HepG2 (cell line): ENCODE measurements around the gene FOCAD. TPM values are rescaled to one million over a fixed set of nuclear protein-coding genes. Genes with fewer than 3 reads are reported as not detected.

ENCODE experiments used
- ATAC-seq: fragments of 200-7000 bp; cut with Tn5 transposase; 3 replicates; pipeline ENCODE4 v1.9.1; 2020; ENCODE audit warnings: mild to moderate bottlenecking, moderate library complexity
- BruUV-seq: library from RNA; stranded (reverse); fragments of 400-500 nt; replicated peaks from 2 replicates; lab custom pipeline; 2021; lab: Mats Ljungman, UMichigan
- CTCF ChIA-PET: fragments of 300-600 bp; formaldehyde crosslinking; extraction: SDS; loops from one replicate; lab custom pipeline; 2021; ENCODE audit warnings: low total read pairs, inconsistent platforms, low intra/inter-chr PET ratio; lab: Yijun Ruan, JAX
- POLR2A ChIA-PET: fragments of 350-600 bp; sonication (Branson Sonifier 250); formaldehyde crosslinking; loops from one replicate; lab custom pipeline; 2020; ENCODE audit warnings: antibody characterized with exemption, inconsistent platforms; lab: Yijun Ruan, JAX
- DNase-seq: peaks from one replicate; pipeline ENCODE4 v3.0.0-alpha.2; 2015; ENCODE audit warnings: low spot score
- FAIRE-seq: peaks from 3 replicates; lab custom pipeline; 2011; peaks lifted over from hg19 to GRCh38; lab: Jason Lieb, UNC
- H2AFZ ChIP-seq: one replicate; pipeline ENCODE4 v1.6.1; 2011; ENCODE audit warnings: low read length, inconsistent platforms
- H3K27ac ChIP-seq: fragments of 300-600 bp; 3 replicates; pipeline ENCODE4 v1.8.0; 2011; ENCODE audit warnings: mixed run types, mild to moderate bottlenecking, mixed read lengths, low read length, inconsistent platforms; ENCODE audit not compliant: insufficient read depth; ENCODE audit errors: extremely low read length
- H3K27me3 ChIP-seq, 2 experiments: fragments of 200-600 bp in 1 of 2; 2 replicates in 1 of 2; 3 replicates in 1 of 2; pipeline versions ENCODE4 v1.6.0 to v1.8.0; 2011; ENCODE audit warnings: low read length in 2 of 2, mild to moderate bottlenecking in 2 of 2, moderate library complexity in 2 of 2, inconsistent platforms in 1 of 2; ENCODE audit not compliant: insufficient read depth in 2 of 2, control insufficient read depth in 1 of 2
- H3K36me3 ChIP-seq, 2 experiments: fragments of 200-600 bp in 1 of 2; replicated peaks in 1 of 2; 2 replicates in 1 of 2; 3 replicates in 1 of 2; pipeline versions ENCODE4 v1.5.1 to v1.8.0; 2011; ENCODE audit warnings: low read length in 2 of 2, inconsistent platforms in 1 of 2; ENCODE audit not compliant: insufficient read depth in 2 of 2, control insufficient read depth in 1 of 2
- H3K4me1 ChIP-seq: 2 replicates; pipeline ENCODE4 v1.5.1; 2012; ENCODE audit warnings: low read length, inconsistent platforms; ENCODE audit not compliant: insufficient read depth
- H3K4me2 ChIP-seq: 2 replicates; pipeline ENCODE4 v1.6.0; 2011; ENCODE audit warnings: low read depth, low read length, inconsistent platforms
- H3K4me3 ChIP-seq, 3 experiments: fragments of 200-600 bp in 1 of 3; sonication (generic), shearing (Covaris generic) in 1 of 3; replicated peaks in 1 of 3; 2 replicates each; pipeline ENCODE4 v1.5.1; 2011 to 2016; ENCODE audit warnings: low read length in 3 of 3, inconsistent platforms in 2 of 3, low read depth in 2 of 3, mild to moderate bottlenecking in 2 of 3, control low read depth in 1 of 3, mixed read lengths in 1 of 3; ENCODE audit not compliant: insufficient read depth in 1 of 3
- H3K79me2 ChIP-seq: one replicate; pipeline ENCODE4 v1.6.1; 2011; ENCODE audit warnings: low read length, inconsistent platforms; ENCODE audit not compliant: insufficient read depth
- H3K9ac ChIP-seq: 2 replicates; pipeline ENCODE4 v1.6.0; 2011; ENCODE audit warnings: mild to moderate bottlenecking, low read depth, low read length, inconsistent platforms; ENCODE audit not compliant: insufficient read depth
- H3K9me3 ChIP-seq: 2 replicates; pipeline ENCODE4 v1.5.1; 2012; ENCODE audit warnings: mild to moderate bottlenecking, low read length
- H4K20me1 ChIP-seq: 2 replicates; pipeline ENCODE4 v1.6.0; 2011; ENCODE audit warnings: inconsistent platforms, mild to moderate bottlenecking, low read length, moderate library complexity; ENCODE audit not compliant: insufficient read depth
- ATF7-NPFF ChIP-seq: sonication (generic); formaldehyde crosslinking; IDR thresholded peaks from 2 replicates; pipeline ENCODE4 v1.8.1; 2023; ENCODE audit warnings: mild to moderate bottlenecking, low read depth, missing genetic modification reagents, moderate library complexity
- FOXM1 ChIP-seq: sonication (generic); formaldehyde crosslinking; IDR thresholded peaks from 2 replicates; pipeline ENCODE4 v1.5.0; 2020; ENCODE audit warnings: missing genetic modification reagents
- HDAC1 ChIP-seq: sonication (generic); formaldehyde crosslinking; IDR thresholded peaks from 2 replicates; pipeline ENCODE4 v1.5.1; 2020; ENCODE audit warnings: mild to moderate bottlenecking, missing genetic modification reagents
- JUND ChIP-seq: sonication (generic); formaldehyde crosslinking; IDR thresholded peaks from 2 replicates; pipeline ENCODE4 v1.8.0; 2022; ENCODE audit warnings: mild to moderate bottlenecking, missing genetic modification reagents
- KDM5A ChIP-seq: fragments of 200-600 bp; sonication (generic); IDR thresholded peaks from 2 replicates; pipeline ENCODE4 v1.7.0; 2018; ENCODE audit warnings: antibody characterized with exemption, mild to moderate bottlenecking, low read length, borderline replicate concordance
- KLF11 ChIP-seq: IDR thresholded peaks from 2 replicates; pipeline ENCODE4 v1.6.1; 2016; ENCODE audit warnings: missing compliant biosample characterization
- MXI1 ChIP-seq: IDR thresholded peaks from 3 replicates; pipeline ENCODE4 v1.6.1; 2012; ENCODE audit warnings: low read depth, low read length, inconsistent platforms, borderline replicate concordance
- NFE2L1 ChIP-seq: sonication (generic); formaldehyde crosslinking; IDR thresholded peaks from 2 replicates; pipeline ENCODE4 v1.4.0; 2020; ENCODE audit warnings: missing genetic modification reagents, mild to moderate bottlenecking, borderline replicate concordance
- NR2F6 ChIP-seq, 2 experiments: IDR thresholded peaks; 2 replicates each; pipeline ENCODE4 v1.6.1; 2016; ENCODE audit warnings: antibody characterized with exemption in 1 of 2, mild to moderate bottlenecking in 1 of 2
- SIN3A ChIP-seq: IDR thresholded peaks from 2 replicates; pipeline ENCODE4 v1.6.1; 2011; ENCODE audit warnings: low read depth, mild to moderate bottlenecking, control low read depth, low read length, borderline replicate concordance
- TCF7L2 ChIP-seq: IDR thresholded peaks from 2 replicates; pipeline ENCODE4 v1.6.1; 2011; ENCODE audit warnings: mild to moderate bottlenecking, low read depth, low read length, moderate library complexity
- ZNF460 ChIP-seq: sonication (generic); formaldehyde crosslinking; IDR thresholded peaks from 2 replicates; pipeline ENCODE4 v1.5.1; 2020; ENCODE audit warnings: missing genetic modification reagents, mild to moderate bottlenecking, borderline replicate concordance
- WGBS: methylation state at CpG from one replicate; pipeline ENCODE4 v1.1.6; 2017; ENCODE audit warnings: low lambda C conversion rate; 5-methylcytosine and 5-hydroxymethylcytosine counted together
- in situ Hi-C: cut with HindIII; loops from 2 replicates; pipeline ENCODE4 v1.10.0; 2017; ENCODE audit warnings: low pct_unique_long_range_greater_than_20kb; ENCODE audit not compliant: extremely low pct_ligation_motif_present
- intact Hi-C: fragments of 100-400 bp; cut with micrococcal nuclease; formaldehyde crosslinking; loops from one replicate; pipeline ENCODE4 v1.10.0; 2022; ENCODE audit not compliant: unreplicated experiment
- polyA plus RNA-seq, 8 experiments: library from polyadenylated mRNA; depleted of rRNA in 3 of 8; stranded (reverse) in 7 of 8; unstranded in 1 of 8; fragments of >200 nt; fragmentation: Illumina TruSeq in 4 of 8; extraction: Trizol in 4 of 8; gene quantifications; 2 replicates each; pipeline versions ENCODE4 v1.2.1 to v1.2.3, GENCODE V29; 2011 to 2016; ENCODE audit warnings: low read depth in 4 of 8, missing spikeins in 1 of 8, mixed read lengths in 1 of 8; ENCODE audit not compliant: insufficient read depth in 1 of 8
- total RNA-seq, 5 experiments: library from RNA; depleted of rRNA; stranded (reverse); fragments of >200 nt; fragmentation: Illumina TruSeq; extraction: Trizol; gene quantifications; 2 replicates each; pipeline ENCODE4 v1.2.3, GENCODE V29; 2016; ENCODE audit warnings: low read depth in 1 of 5
- TF ChIP-seq, protein P1 (sequence below): sonication (generic); formaldehyde crosslinking; IDR thresholded peaks from 2 replicates; pipeline ENCODE4 v1.4.0; 2020; ENCODE audit warnings: missing genetic modification reagents
- TF ChIP-seq, protein P2 (sequence below): sonication (generic); formaldehyde crosslinking; IDR thresholded peaks from 2 replicates; pipeline ENCODE4 v1.8.0; 2023; ENCODE audit warnings: mild to moderate bottlenecking, missing genetic modification reagents

Gene FOCAD
- total and polyA plus RNA-seq, 2 of the 13 experiments (the other 11 are each of a cell fraction or from before 2014, with no cell fraction given), result 18.0 to 31.1 TPM

DNA sequence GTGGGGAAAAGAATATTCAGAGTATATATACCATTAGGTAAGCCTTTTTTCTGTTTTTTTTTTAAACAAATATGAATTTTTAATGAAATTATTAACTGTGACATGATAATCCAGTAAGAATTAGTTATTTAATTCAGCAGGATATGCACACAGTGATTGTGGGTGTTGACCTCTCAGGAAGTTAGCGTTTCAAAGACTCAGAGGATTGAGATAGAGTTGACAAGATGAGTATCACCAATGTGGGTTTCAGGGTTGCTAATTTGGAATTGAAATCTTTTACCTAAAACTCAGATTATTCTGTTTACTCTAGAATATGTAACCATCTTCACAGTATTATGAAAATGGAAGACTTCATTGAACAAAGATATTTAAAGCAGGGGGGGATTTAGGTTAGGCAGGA is 56.2 kb downstream of the FOCAD start (continued):
- no peak for TF ChIP-seq MXI1

DNA sequence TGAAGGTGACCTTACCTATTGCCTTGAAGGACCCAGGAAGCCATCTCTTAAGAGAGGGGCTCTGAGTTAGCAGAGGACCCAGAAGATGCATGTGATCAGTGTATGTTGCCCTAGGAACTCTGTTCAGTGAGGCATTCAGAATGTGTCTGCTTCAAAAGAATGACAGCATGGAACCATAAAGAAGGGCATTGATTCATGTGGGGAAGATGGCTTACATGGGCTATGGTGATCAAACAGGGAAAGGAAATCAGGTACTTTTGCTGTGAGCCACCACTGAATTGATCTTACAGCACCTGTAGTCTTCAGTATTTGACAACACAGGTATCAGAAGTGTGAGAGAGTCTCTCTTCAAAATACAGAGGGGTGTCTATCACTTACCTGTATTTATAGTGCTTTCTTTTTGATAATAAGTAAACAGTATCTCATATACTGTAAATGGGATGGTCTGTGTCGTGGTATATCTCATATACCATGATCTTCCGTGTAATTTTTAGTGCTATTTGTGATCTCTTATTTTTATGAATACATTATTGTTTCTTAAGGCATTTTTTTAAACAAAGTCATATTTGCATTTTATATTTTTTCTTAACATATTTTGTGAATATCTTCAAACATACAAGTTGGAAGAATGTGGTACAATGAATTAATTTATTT is 57.0 kb downstream of the FOCAD start:
- no peaks in the 10 kb centered on the region for H3K4me1 ChIP-seq
- no peak overlapping the region for H3K4me3 ChIP-seq
- H3K4me2 ChIP-seq, result no peak overlapping the region
- H3K9ac ChIP-seq, result no peak overlapping the region
- ATAC-seq (no peak), FAIRE-seq (no peak), DNase-seq (no peak)
- H3K27me3 ChIP-seq, result no peaks in the 10 kb centered on the region
- 100% methylated on average over 2 of the region's 2 CpGs for WGBS
- H3K27ac ChIP-seq, result no peak overlapping the region
- H3K9me3 ChIP-seq, result no peaks in the 10 kb centered on the region
- no TSS peak for BruUV-seq
- no peaks in the 10 kb centered on the region for H4K20me1 ChIP-seq
- no peak overlapping the region for H2AFZ ChIP-seq
- no peak for TF ChIP-seq NFE2L1 (CRISPR knock-in tag)
- TF ChIP-seq SIN3A, result no peak
- no peak for TF ChIP-seq FOXM1 (CRISPR knock-in tag)
- no peak for TF ChIP-seq TCF7L2
- no peak for TF ChIP-seq ZNF460
- TF ChIP-seq, protein P1, sequence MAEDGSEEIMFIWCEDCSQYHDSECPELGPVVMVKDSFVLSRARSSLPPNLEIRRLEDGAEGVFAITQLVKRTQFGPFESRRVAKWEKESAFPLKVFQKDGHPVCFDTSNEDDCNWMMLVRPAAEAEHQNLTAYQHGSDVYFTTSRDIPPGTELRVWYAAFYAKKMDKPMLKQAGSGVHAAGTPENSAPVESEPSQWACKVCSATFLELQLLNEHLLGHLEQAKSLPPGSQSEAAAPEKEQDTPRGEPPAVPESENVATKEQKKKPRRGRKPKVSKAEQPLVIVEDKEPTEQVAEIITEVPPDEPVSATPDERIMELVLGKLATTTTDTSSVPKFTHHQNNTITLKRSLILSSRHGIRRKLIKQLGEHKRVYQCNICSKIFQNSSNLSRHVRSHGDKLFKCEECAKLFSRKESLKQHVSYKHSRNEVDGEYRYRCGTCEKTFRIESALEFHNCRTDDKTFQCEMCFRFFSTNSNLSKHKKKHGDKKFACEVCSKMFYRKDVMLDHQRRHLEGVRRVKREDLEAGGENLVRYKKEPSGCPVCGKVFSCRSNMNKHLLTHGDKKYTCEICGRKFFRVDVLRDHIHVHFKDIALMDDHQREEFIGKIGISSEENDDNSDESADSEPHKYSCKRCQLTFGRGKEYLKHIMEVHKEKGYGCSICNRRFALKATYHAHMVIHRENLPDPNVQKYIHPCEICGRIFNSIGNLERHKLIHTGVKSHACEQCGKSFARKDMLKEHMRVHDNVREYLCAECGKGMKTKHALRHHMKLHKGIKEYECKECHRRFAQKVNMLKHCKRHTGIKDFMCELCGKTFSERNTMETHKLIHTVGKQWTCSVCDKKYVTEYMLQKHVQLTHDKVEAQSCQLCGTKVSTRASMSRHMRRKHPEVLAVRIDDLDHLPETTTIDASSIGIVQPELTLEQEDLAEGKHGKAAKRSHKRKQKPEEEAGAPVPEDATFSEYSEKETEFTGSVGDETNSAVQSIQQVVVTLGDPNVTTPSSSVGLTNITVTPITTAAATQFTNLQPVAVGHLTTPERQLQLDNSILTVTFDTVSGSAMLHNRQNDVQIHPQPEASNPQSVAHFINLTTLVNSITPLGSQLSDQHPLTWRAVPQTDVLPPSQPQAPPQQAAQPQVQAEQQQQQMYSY, result no peak
- TF ChIP-seq HDAC1 (CRISPR knock-in tag), result no peak
- no peak for TF ChIP-seq ATF7-NPFF
- TF ChIP-seq KDM5A, result no peak
- TF ChIP-seq JUND (CRISPR knock-in tag), result no peak
- no peak for TF ChIP-seq NR2F6 (IDR thresholded peaks at IDR 0.05)
- no peak for TF ChIP-seq NR2F6 (CRISPR knock-in tag; IDR thresholded peaks at IDR 0.05)
- TF ChIP-seq KLF11 (CRISPR knock-in tag), result no peak
- TF ChIP-seq, protein P2, sequence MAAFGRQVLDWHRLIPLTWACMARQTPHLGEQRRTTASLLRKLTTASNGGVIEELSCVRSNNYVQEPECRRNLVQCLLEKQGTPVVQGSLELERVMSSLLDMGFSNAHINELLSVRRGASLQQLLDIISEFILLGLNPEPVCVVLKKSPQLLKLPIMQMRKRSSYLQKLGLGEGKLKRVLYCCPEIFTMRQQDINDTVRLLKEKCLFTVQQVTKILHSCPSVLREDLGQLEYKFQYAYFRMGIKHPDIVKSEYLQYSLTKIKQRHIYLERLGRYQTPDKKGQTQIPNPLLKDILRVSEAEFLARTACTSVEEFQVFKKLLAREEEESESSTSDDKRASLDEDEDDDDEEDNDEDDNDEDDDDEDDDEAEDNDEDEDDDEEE (CRISPR knock-in tag), result no peak
- intact Hi-C loops, result no loop called here
- H3K36me3 ChIP-seq, result peaks cover 2 to 8% of the 10 kb centered on the region in 2 experiments; a peak in 3 of 5 replicates
- in situ Hi-C loops, result no loop called here
- ChIA-PET CTCF (no interaction called here), POLR2A (no interaction called here)
- no peaks in the 10 kb centered on the region for H3K79me2 ChIP-seq
